Measurements from ENCODE around the gene ERFL.
"Not testable (repeated sequence)": the region's sequence is repeated elsewhere in the genome, so short reads cannot be mapped to it uniquely, and the experiment has no call there.

The ERFL gene

DNA sequence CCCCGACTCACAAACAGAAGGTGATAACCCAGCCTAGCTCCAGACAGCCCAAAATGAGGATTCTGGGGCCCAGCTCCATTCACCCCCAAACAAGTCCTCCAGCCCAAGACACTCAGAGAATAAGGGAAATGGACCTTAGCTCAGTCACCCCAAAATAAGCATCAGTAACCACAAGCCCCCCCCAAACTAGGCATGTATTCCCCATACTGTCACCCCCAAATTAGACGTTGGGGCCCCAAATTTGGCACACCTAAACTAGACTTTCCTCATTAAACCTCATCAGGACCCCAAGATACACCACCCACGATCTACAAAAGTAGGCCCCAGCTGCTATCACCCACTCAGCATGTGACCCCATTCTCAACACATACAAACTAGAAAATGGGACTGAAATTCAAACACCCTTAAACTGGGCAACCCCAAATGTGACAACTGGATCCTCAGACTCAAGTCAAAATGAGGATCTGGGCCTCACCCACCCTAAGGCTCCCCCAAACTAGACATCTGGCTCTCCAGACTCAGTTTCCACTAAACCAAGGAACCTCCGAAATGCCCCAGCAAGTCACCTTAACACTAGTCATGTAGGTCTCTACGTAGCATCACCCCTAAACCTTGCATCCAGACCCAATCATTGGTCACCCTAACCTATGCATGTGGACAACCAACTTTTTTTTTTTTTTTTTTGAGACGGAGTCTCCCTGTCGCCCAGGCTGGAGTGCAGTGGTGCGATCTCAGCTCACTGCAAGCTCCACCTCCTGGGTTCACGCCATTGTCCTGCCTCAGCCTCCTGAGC, 13.4 kb upstream of the ERFL start:
- peaks cover 7% of the 10 kb centered on the region for H3K27me3 ChIP-seq (ENCODE audit: insufficient read depth, poor library complexity, severe bottlenecking)
- no peak overlapping the region for H3K27ac ChIP-seq (replicated peaks)
- DNase-seq (ENCODE audit: low read depth in 1 of 2, low spot score in 1 of 2) = no peak
- no peak for TF ChIP-seq SPI1 (IDR thresholded peaks at IDR 0.05; ENCODE audit: borderline replicate concordance, low read depth)
- no peak for TF ChIP-seq GABPA (IDR thresholded peaks at IDR 0.05; ENCODE audit: low read depth)
- TF ChIP-seq, protein P1, sequence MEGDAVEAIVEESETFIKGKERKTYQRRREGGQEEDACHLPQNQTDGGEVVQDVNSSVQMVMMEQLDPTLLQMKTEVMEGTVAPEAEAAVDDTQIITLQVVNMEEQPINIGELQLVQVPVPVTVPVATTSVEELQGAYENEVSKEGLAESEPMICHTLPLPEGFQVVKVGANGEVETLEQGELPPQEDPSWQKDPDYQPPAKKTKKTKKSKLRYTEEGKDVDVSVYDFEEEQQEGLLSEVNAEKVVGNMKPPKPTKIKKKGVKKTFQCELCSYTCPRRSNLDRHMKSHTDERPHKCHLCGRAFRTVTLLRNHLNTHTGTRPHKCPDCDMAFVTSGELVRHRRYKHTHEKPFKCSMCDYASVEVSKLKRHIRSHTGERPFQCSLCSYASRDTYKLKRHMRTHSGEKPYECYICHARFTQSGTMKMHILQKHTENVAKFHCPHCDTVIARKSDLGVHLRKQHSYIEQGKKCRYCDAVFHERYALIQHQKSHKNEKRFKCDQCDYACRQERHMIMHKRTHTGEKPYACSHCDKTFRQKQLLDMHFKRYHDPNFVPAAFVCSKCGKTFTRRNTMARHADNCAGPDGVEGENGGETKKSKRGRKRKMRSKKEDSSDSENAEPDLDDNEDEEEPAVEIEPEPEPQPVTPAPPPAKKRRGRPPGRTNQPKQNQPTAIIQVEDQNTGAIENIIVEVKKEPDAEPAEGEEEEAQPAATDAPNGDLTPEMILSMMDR (IDR thresholded peaks at IDR 0.05; ENCODE audit: insufficient read depth, low read length) = no peak
- TF ChIP-seq POLR2AphosphoS5 (IDR thresholded peaks at IDR 0.05; ENCODE audit: low read depth) = no peak
- TF ChIP-seq, protein P2, sequence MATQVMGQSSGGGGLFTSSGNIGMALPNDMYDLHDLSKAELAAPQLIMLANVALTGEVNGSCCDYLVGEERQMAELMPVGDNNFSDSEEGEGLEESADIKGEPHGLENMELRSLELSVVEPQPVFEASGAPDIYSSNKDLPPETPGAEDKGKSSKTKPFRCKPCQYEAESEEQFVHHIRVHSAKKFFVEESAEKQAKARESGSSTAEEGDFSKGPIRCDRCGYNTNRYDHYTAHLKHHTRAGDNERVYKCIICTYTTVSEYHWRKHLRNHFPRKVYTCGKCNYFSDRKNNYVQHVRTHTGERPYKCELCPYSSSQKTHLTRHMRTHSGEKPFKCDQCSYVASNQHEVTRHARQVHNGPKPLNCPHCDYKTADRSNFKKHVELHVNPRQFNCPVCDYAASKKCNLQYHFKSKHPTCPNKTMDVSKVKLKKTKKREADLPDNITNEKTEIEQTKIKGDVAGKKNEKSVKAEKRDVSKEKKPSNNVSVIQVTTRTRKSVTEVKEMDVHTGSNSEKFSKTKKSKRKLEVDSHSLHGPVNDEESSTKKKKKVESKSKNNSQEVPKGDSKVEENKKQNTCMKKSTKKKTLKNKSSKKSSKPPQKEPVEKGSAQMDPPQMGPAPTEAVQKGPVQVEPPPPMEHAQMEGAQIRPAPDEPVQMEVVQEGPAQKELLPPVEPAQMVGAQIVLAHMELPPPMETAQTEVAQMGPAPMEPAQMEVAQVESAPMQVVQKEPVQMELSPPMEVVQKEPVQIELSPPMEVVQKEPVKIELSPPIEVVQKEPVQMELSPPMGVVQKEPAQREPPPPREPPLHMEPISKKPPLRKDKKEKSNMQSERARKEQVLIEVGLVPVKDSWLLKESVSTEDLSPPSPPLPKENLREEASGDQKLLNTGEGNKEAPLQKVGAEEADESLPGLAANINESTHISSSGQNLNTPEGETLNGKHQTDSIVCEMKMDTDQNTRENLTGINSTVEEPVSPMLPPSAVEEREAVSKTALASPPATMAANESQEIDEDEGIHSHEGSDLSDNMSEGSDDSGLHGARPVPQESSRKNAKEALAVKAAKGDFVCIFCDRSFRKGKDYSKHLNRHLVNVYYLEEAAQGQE (IDR thresholded peaks at IDR 0.05; ENCODE audit: insufficient replicate concordance, low read depth) = no peak
- no peak overlapping the region for H3K4me3 ChIP-seq (replicated peaks; ENCODE audit: insufficient read depth, low read length)

DNA sequence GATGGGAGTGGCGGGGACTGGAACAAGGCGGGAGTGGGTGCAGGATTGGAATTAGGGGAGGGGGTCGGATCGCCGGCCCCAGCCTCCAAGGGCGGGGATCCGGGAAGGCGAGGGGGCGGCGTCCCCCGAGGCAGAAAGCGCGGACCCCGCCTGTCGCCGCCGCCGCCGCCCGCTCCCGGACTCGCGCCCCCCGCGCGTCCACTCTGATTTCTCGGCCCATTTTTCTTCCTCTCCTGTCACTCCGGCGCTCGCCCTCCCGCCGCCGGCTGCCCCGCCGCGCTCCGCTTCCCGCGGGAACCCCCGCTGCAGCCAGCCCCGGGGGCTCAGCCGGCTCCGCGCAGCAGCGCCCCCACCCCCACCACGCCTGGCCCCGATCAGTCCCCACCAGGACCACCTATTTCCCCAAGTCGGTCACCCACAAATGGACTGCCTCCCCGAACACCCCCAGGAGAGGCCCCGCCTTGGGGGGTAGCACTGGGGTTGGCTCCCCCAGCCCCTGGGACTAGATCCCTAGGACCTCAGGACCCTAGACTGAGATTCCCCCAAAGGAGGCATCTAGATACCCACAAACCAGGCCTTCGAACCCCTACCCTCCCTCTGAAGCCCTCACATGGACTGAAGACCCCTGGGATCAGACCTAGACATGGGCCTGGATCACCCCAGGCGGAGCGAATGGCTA, 12.6 kb upstream of the ERFL start:
- Histone ChIP-seq H3K27ac (replicated peaks) (no peak overlapping the region), H3K27me3 (ENCODE audit: insufficient read depth, poor library complexity, severe bottlenecking) (peaks cover 7% of the 10 kb centered on the region), H3K4me3 (replicated peaks; ENCODE audit: insufficient read depth, low read length) (no peak overlapping the region)
- TF ChIP-seq GABPA (IDR thresholded peaks at IDR 0.05; ENCODE audit: low read depth) (no peak), POLR2AphosphoS5 (IDR thresholded peaks at IDR 0.05; ENCODE audit: low read depth) (no peak), SPI1 (IDR thresholded peaks at IDR 0.05; ENCODE audit: borderline replicate concordance, low read depth) (no peak)
- TF ChIP-seq, protein P1 (IDR thresholded peaks at IDR 0.05; ENCODE audit: insufficient read depth, low read length) = no peak
- TF ChIP-seq, protein P2 (IDR thresholded peaks at IDR 0.05; ENCODE audit: insufficient replicate concordance, low read depth) = no peak
- no peak for DNase-seq (ENCODE audit: low read depth in 1 of 2, low spot score in 1 of 2)

DNA sequence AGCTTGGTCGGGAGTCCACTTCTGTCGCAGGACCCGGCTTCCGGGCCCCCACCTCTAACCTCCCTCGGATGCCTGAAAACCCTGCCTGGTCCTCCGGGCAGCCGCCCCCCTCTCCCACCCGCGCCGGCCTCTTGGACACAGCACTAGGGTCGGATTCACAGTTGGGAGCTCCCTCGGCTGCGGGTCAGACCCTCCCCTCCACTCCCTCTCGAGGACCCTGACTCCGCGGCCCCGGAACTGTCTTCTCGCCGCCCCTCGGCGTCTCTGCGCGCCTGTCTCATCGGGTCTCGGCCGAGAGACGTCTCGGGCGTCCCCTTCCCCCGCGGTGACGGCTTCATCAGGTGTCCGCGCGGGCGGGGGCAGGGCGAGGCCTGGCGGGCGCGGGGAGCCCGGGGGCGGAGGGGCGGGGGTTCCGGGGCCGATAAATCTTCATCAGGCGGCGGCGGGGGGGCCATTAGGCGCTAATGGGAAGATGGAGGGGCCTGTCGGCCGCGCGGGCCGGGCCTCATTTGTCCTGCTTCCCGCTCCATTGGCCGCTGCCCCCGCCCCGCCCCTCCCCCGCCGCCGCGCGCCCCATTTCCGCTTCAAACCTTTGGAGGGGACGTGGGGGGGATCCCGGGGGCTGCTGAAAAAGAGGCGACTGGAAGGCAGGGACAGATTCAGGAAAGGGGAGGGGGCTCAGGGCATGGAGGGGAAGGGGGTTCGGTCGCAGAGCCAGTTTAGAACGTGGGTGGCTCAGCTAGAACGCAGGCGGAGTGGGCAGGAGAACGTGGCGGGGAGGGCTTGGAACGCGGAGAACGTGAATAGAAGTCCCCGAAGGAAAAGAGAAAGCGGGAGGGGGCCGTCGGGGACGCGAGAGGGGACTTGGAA, 11.8 kb upstream of the ERFL start:
- no peak for DNase-seq (ENCODE audit: low read depth in 1 of 2, low spot score in 1 of 2)
- Histone ChIP-seq H3K4me3 (replicated peaks; ENCODE audit: insufficient read depth, low read length) (peak overlapping the region; percentile 18; the same call in 1 of the 2 replicates), H3K27ac (replicated peaks) (no peak overlapping the region), H3K27me3 (ENCODE audit: insufficient read depth, poor library complexity, severe bottlenecking) (peaks cover 11% of the 10 kb centered on the region)
- no peak for TF ChIP-seq GABPA (IDR thresholded peaks at IDR 0.05; ENCODE audit: low read depth)
- no peak for TF ChIP-seq POLR2AphosphoS5 (IDR thresholded peaks at IDR 0.05; ENCODE audit: low read depth)
- no peak for TF ChIP-seq SPI1 (IDR thresholded peaks at IDR 0.05; ENCODE audit: borderline replicate concordance, low read depth)
- TF ChIP-seq, protein P2 (IDR thresholded peaks at IDR 0.05; ENCODE audit: insufficient replicate concordance, low read depth) = no peak
- TF ChIP-seq, protein P1 (IDR thresholded peaks at IDR 0.05; ENCODE audit: insufficient read depth, low read length) = no peak

DNA sequence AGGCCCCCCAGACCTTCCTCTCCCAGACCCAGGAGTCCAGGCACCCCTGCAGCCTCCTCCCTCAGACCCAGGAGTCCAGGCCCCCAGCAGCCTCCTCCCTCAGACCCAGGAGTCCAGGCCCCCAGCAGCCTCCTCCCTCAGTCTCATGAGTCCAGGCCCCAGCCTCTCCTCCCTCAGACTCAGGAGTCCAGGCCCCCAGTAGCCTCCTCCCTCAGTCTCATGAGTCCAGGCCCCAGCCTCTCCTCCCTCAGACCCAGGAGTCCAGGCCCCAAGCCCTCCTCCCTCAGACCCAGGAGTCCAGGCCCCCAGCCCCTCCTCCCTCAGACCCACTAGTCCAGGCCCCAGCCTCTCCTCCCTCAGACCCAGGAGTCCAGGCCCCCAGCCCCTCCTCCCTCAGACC, 11.0 kb upstream of the ERFL start:
- H3K4me3 ChIP-seq (replicated peaks; ENCODE audit: insufficient read depth, low read length); H3K27ac ChIP-seq (replicated peaks); DNase-seq (ENCODE audit: low read depth in 1 of 2, low spot score in 1 of 2): not testable (repeated sequence)
- H3K27me3 ChIP-seq (ENCODE audit: insufficient read depth, poor library complexity, severe bottlenecking) = peaks cover 14% of the 10 kb centered on the region
